IMR-90 (cell line): ENCODE results near the gene MYBPHL.

Experiments
- CEBPB ChIP-seq: IDR thresholded peaks from 2 replicates; pipeline ENCODE4 v1.6.1; 2012; ENCODE audit warnings: low read depth, low read length, improper control_type of control experiment
- CTCF ChIP-seq: conservative IDR thresholded peaks from 2 replicates; pipeline ENCODE4 v1.5.1; 2012; ENCODE audit warnings: mild to moderate bottlenecking, low read depth, low read length, improper control_type of control experiment
- ELK1 ChIP-seq: fragments of 150-350 bp; IDR thresholded peaks from 2 replicates; pipeline ENCODE4 v1.6.1; 2016; ENCODE audit warnings: low read depth, mild to moderate bottlenecking, low read length, moderate library complexity, borderline replicate concordance
- FOS ChIP-seq: fragments of 150-350 bp; IDR thresholded peaks from 2 replicates; pipeline ENCODE4 v1.6.1; 2016; ENCODE audit warnings: low read depth, low read length
- MXI1 ChIP-seq: IDR thresholded peaks from 2 replicates; pipeline ENCODE4 v1.6.1; 2012; ENCODE audit warnings: low read depth, mild to moderate bottlenecking, low read length, moderate library complexity, borderline replicate concordance
- POLR2A ChIP-seq: IDR thresholded peaks from 2 replicates; pipeline ENCODE4 v1.6.1; 2012; ENCODE audit warnings: mild to moderate bottlenecking, low read depth, low read length
- RAD21 ChIP-seq: IDR thresholded peaks from 2 replicates; pipeline ENCODE4 v1.6.1; 2012; ENCODE audit warnings: low read length, improper control_type of control experiment
- RCOR1 ChIP-seq: IDR thresholded peaks from 2 replicates; pipeline ENCODE4 v1.6.1; 2012; ENCODE audit warnings: mild to moderate bottlenecking, low read length, improper control_type of control experiment; ENCODE audit not compliant: insufficient replicate concordance
- RFX5 ChIP-seq: IDR thresholded peaks from 2 replicates; pipeline ENCODE4 v1.8.0; 2012; ENCODE audit warnings: low read depth, mild to moderate bottlenecking, low read length, moderate library complexity
- SMC3 ChIP-seq: fragments of 150-350 bp; IDR thresholded peaks from 2 replicates; pipeline ENCODE4 v1.6.1; 2016; ENCODE audit warnings: low read depth, mild to moderate bottlenecking, antibody characterized with exemption, low read length, moderate library complexity
- USF2 ChIP-seq: fragments of 150-350 bp; IDR thresholded peaks from 2 replicates; pipeline ENCODE4 v1.6.1; 2017; ENCODE audit warnings: mild to moderate bottlenecking, antibody characterized with exemption, low read length, low read depth

- TF ChIP-seq POLR2A (no peak), ELK1 (no peak), CTCF (no peak), USF2 (no peak), RFX5 (no peak), CEBPB (no peak), FOS (no peak), RAD21 (no peak), RCOR1 (no peak), MXI1 (no peak), SMC3 (no peak)
Measured at GRCh38 chr1:109338608-109339007, 31.8 kb upstream of the MYBPHL start.
